ENCODE data around the gene RBBP9. TPM values are rescaled to one million over a fixed set of nuclear protein-coding genes. Genes with fewer than 3 reads are reported as not detected.

RBBP9 gene
- total and polyA plus RNA-seq, 2 of the 4 experiments (the other 2 are of a cell fraction): 4.8 to 31.4 TPM

GRCh38 chr20:18543932-18544331 is 46.9 kb upstream of the RBBP9 start (continued):
- TF ChIP-seq USF2 (IDR thresholded peaks at IDR 0.05; ENCODE audit: low read depth, low read length): no peak

- H3K4me3 ChIP-seq (ENCODE audit: insufficient read depth, low read depth, low read length): no peak overlapping the region
- no CpG with 5 or more reads among the region's 4 CpGs for WGBS, 2 experiments (ENCODE audit: extremely low coverage in 2 of 2, insufficient read length in 1 of 2)
- intact Hi-C loops (cut with micrococcal nuclease) (no loop called here), dilution Hi-C loops (cut with HindIII; ENCODE audit: low sequenced_read_pairs, unreplicated experiment) (no loop called here), in situ Hi-C loops (cut with MboI; ENCODE audit: low sequenced_read_pairs) (loop anchor here (25.0 kb wide), 2 partner anchors 94 to 1494 kb away; no protein-coding TSS in a partner anchor)
- no peaks in the 10 kb centered on the region for H4K20me1 ChIP-seq (ENCODE audit: insufficient read depth, low read length)
- H3K36me3 ChIP-seq (ENCODE audit: control insufficient read depth, insufficient read depth, low read length): peaks cover 39% of the 10 kb centered on the region
- no peak overlapping the region for H2BK20ac ChIP-seq (ENCODE audit: low read depth, low read length)
- H2AK5ac ChIP-seq (ENCODE audit: low read depth, low read length): no peak overlapping the region
- no peak overlapping the region for H3K56ac ChIP-seq (ENCODE audit: extremely low read depth, insufficient read depth, low read length)
- H4K91ac ChIP-seq (ENCODE audit: insufficient read depth, low read depth, low read length): no peak overlapping the region
- no peak overlapping the region for H3K4ac ChIP-seq (ENCODE audit: low read depth, low read length)
- H2BK15ac ChIP-seq (ENCODE audit: low read depth, low read length): no peak overlapping the region
- H2BK5ac ChIP-seq (ENCODE audit: low read depth, low read length, poor library complexity, severe bottlenecking): no peak overlapping the region
- H3K14ac ChIP-seq (replicated peaks; ENCODE audit: low read depth, low read length): no peak overlapping the region
- no peak overlapping the region for H3K23ac ChIP-seq (ENCODE audit: low read depth, low read length)
- ATAC-seq (ENCODE audit: low read depth) (no peak), DNase-seq (no peak)
- H3K18ac ChIP-seq (ENCODE audit: low read depth, low read length): no peak overlapping the region
- H3K9ac ChIP-seq (ENCODE audit: low read depth, low read length): no peak overlapping the region
- no peaks in the 10 kb centered on the region for H3K9me3 ChIP-seq (ENCODE audit: control insufficient read depth, insufficient read depth, low read length)
- H3K79me1 ChIP-seq (ENCODE audit: low read depth in 1 of 2, low read length in 2 of 2): no peaks in the 10 kb centered on the region
- H2AK9ac ChIP-seq (replicated peaks; ENCODE audit: low read depth, low read length, poor library complexity): no peak overlapping the region
- no peak overlapping the region for H4K8ac ChIP-seq (ENCODE audit: low read depth in 2 of 2, low read length in 2 of 2)
- BruUV-seq (replicated peaks): no TSS peak
- CTCF ChIA-PET: no interaction called here
- no peak overlapping the region for H2AFZ ChIP-seq (replicated peaks; ENCODE audit: low read length, poor library complexity)
- H3K27ac ChIP-seq (ENCODE audit: insufficient read depth, low read length): no peak overlapping the region
- POLR2A ChIA-PET (ENCODE audit: unreplicated experiment): no interaction called here
- no peak overlapping the region for H3K4me2 ChIP-seq (ENCODE audit: low read depth, low read length)
- H4K5ac ChIP-seq (ENCODE audit: low read depth, low read length): no peak overlapping the region
- H3K4me1 ChIP-seq (ENCODE audit: control insufficient read depth, insufficient read depth, low read length): no peaks in the 10 kb centered on the region
- H3K27me3 ChIP-seq (ENCODE audit: control insufficient read depth, insufficient read depth, low read length): no peaks in the 10 kb centered on the region
- H3K9me1 ChIP-seq (ENCODE audit: insufficient read depth, low read length): no peaks in the 10 kb centered on the region; the same call in 1 of the 2 replicates
- no peak for TF ChIP-seq MAFK (IDR thresholded peaks at IDR 0.05; ENCODE audit: low read depth, low read length)
- no peak for TF ChIP-seq POLR2A (IDR thresholded peaks at IDR 0.05; ENCODE audit: low read depth, low read length)
- TF ChIP-seq USF2 (IDR thresholded peaks at IDR 0.05; ENCODE audit: low read depth, low read length): no peak
- no peak for TF ChIP-seq FOS (IDR thresholded peaks at IDR 0.05; ENCODE audit: low read depth, low read length)
- TF ChIP-seq MAZ (IDR thresholded peaks at IDR 0.05; ENCODE audit: borderline replicate concordance, low read depth, low read length): no peak
- TF ChIP-seq CEBPB (IDR thresholded peaks at IDR 0.05; ENCODE audit: low read depth, low read length): no peak
- TF ChIP-seq MXI1 (IDR thresholded peaks at IDR 0.05; ENCODE audit: borderline replicate concordance, low read depth, low read length): no peak
- TF ChIP-seq RFX5 (IDR thresholded peaks at IDR 0.05; ENCODE audit: low read depth, low read length): no peak
- TF ChIP-seq RAD21 (IDR thresholded peaks at IDR 0.05; ENCODE audit: low read length): no peak
- no peak for TF ChIP-seq RCOR1 (IDR thresholded peaks at IDR 0.05; ENCODE audit: insufficient replicate concordance, low read length)
- TF ChIP-seq ELK1 (IDR thresholded peaks at IDR 0.05; ENCODE audit: borderline replicate concordance, low read depth, low read length): no peak
- H2BK120ac ChIP-seq (ENCODE audit: low read depth, low read length): no peak overlapping the region
These were observed 46.2 kb upstream of the RBBP9 start for GRCh38 chr20:18543216-18543615.
